Neural cell (in vitro differentiated cells): ENCODE results near the gene DPP6. TPM values are rescaled to one million over a fixed set of nuclear protein-coding genes. Genes with fewer than 3 reads are reported as not detected.

ENCODE experiments used
- H2AFZ ChIP-seq: fragments of 200-600, 300-800 bp; sonication (generic), shearing (Covaris generic); 2 replicates; pipeline ENCODE4 v1.6.0; 2014; ENCODE audit warnings: low read depth, mild to moderate bottlenecking, antibody characterized with exemption, low read length, moderate library complexity
- H3F3A ChIP-seq: fragments of 200-600 bp; shearing (Covaris generic); 2 replicates; pipeline ENCODE4 v1.6.1; 2016; ENCODE audit warnings: mild to moderate bottlenecking, moderate library complexity, mixed read lengths, antibody characterized with exemption, low read length; ENCODE audit not compliant: insufficient read depth, poor library complexity, severe bottlenecking
- H3K27ac ChIP-seq: fragments of 200-600, 300-800 bp; sonication (generic), shearing (Covaris generic); 2 replicates; pipeline ENCODE4 v1.5.1; 2014; ENCODE audit warnings: mild to moderate bottlenecking, low read length, moderate library complexity
- H3K27me3 ChIP-seq: fragments of 300-800, 200-600 bp; sonication (generic), shearing (Covaris generic); 2 replicates; pipeline ENCODE4 v1.6.0; 2014; ENCODE audit warnings: mild to moderate bottlenecking, low read depth, low read length, moderate library complexity; ENCODE audit not compliant: insufficient read depth
- H3K36me3 ChIP-seq: fragments of 300-800, 200-600 bp; sonication (generic), shearing (Covaris generic); 2 replicates; pipeline ENCODE4 v1.5.1; 2014; ENCODE audit warnings: mild to moderate bottlenecking, antibody characterized with exemption, low read length, moderate library complexity; ENCODE audit not compliant: insufficient read depth
- H3K4me2 ChIP-seq: fragments of 300-800, 200-600 bp; sonication (generic), shearing (Covaris generic); 2 replicates; pipeline ENCODE4 v1.6.0; 2014; ENCODE audit warnings: mild to moderate bottlenecking, low read length
- H3K4me3 ChIP-seq: fragments of 300-800, 200-600 bp; sonication (generic), shearing (Covaris generic); 2 replicates; pipeline ENCODE4 v1.5.1; 2014; ENCODE audit warnings: mild to moderate bottlenecking, low read length, moderate library complexity
- H3K79me2 ChIP-seq: fragments of 200-600 bp; shearing (Covaris generic); replicated peaks from 2 replicates; pipeline ENCODE4 v1.6.0; 2014; ENCODE audit warnings: mild to moderate bottlenecking, low read length, moderate library complexity; ENCODE audit not compliant: insufficient read depth
- H3K9ac ChIP-seq: fragments of 300-800, 200-600 bp; sonication (generic), shearing (Covaris generic); 2 replicates; pipeline ENCODE4 v1.6.1; 2016; ENCODE audit warnings: mild to moderate bottlenecking, low read length, mixed read lengths
- H3K9me2 ChIP-seq: fragments of 200-600 bp; shearing (Covaris generic); 2 replicates; pipeline ENCODE4 v1.6.1; 2016; ENCODE audit warnings: mild to moderate bottlenecking, low read length, mixed read lengths; ENCODE audit not compliant: insufficient read depth
- H3K9me3 ChIP-seq: fragments of 200-600, 300-800 bp; sonication (generic), shearing (Covaris generic); 2 replicates; pipeline ENCODE4 v1.6.1; 2016; ENCODE audit warnings: mild to moderate bottlenecking, mixed run types, low read length, moderate library complexity, mixed read lengths
- H4K20me1 ChIP-seq: fragments of 200-600 bp; shearing (Covaris generic); 2 replicates; pipeline ENCODE4 v1.6.1; 2016; ENCODE audit warnings: mild to moderate bottlenecking, mixed run types; ENCODE audit not compliant: insufficient read depth
- EP300 ChIP-seq: fragments of 450-650 bp; conservative IDR thresholded peaks from 2 replicates; pipeline ENCODE4 v1.6.1; 2014; ENCODE audit warnings: antibody characterized with exemption, mild to moderate bottlenecking, moderate library complexity; ENCODE audit not compliant: poor library complexity, severe bottlenecking
- EZH2 ChIP-seq: fragments of 200-600, 300-800 bp; shearing (Covaris generic), sonication (generic); IDR thresholded peaks from 2 replicates; pipeline ENCODE4 v1.6.1; 2014; ENCODE audit warnings: antibody characterized with exemption, low read length, borderline replicate concordance, mild to moderate bottlenecking; ENCODE audit not compliant: insufficient read depth, poor library complexity, severe bottlenecking
- MXI1 ChIP-seq: fragments of 450-650 bp; conservative IDR thresholded peaks from 2 replicates; pipeline ENCODE4 v1.6.1; 2014; ENCODE audit warnings: antibody characterized with exemption, mild to moderate bottlenecking; ENCODE audit not compliant: poor library complexity, severe bottlenecking
- POLR2AphosphoS5 ChIP-seq: IDR thresholded peaks from 2 replicates; pipeline ENCODE4 v1.6.1; 2012
- RAD21 ChIP-seq: fragments of 450-650 bp; conservative IDR thresholded peaks from 2 replicates; pipeline ENCODE4 v1.6.1; 2014; ENCODE audit warnings: antibody characterized with exemption, mild to moderate bottlenecking, moderate library complexity
- SMC3 ChIP-seq: fragments of 450-650 bp; conservative IDR thresholded peaks from 2 replicates; pipeline ENCODE4 v1.6.1; 2014; ENCODE audit warnings: antibody characterized with exemption, mild to moderate bottlenecking, moderate library complexity; ENCODE audit not compliant: poor library complexity
- TAF1 ChIP-seq: IDR thresholded peaks from 2 replicates; pipeline ENCODE4 v1.6.1; 2012; ENCODE audit warnings: low read depth
- polyA plus RNA-seq: library from polyadenylated mRNA; depleted of rRNA; stranded (reverse); fragments of >200 nt; gene quantifications from 2 replicates; pipeline ENCODE4 v1.2.3, GENCODE V29; 2014
- TF ChIP-seq, protein P1 (sequence below): fragments of 450-650 bp; IDR thresholded peaks from 2 replicates; pipeline ENCODE4 v1.5.1; 2014; ENCODE audit warnings: antibody characterized with exemption, mild to moderate bottlenecking, moderate library complexity; ENCODE audit not compliant: poor library complexity, severe bottlenecking
- TF ChIP-seq, protein P2 (sequence below): IDR thresholded peaks from 2 replicates; pipeline ENCODE4 v1.6.1; 2012; ENCODE audit warnings: borderline replicate concordance

Gene DPP6
- polyA plus RNA-seq, 1 donor from 2014 or later = 20.4 TPM

DNA sequence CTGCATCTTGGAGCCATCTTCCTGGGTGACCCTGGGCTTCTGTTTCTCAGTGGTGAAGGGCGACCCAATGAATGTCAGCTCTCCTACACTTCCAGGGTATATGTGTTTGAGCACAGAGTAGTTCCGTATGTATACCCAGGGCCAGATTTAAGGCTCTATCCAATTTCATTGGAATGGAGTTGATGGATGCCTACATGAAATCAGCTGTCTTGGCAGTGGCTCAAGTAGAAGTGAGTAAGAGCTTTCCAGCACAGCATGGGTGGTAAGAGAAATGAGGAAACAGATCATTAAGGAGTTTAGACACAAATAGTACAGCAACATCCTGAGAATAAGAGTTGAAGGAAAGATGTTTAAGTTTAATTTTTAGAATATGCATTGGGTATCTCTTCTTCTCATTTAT, 517.7 kb downstream of the DPP6 start:
- H3K79me2 ChIP-seq = no peaks in the 10 kb centered on the region
- H3K36me3 ChIP-seq = no peaks in the 10 kb centered on the region
- no peak for TF ChIP-seq POLR2AphosphoS5
- TF ChIP-seq, protein P1, sequence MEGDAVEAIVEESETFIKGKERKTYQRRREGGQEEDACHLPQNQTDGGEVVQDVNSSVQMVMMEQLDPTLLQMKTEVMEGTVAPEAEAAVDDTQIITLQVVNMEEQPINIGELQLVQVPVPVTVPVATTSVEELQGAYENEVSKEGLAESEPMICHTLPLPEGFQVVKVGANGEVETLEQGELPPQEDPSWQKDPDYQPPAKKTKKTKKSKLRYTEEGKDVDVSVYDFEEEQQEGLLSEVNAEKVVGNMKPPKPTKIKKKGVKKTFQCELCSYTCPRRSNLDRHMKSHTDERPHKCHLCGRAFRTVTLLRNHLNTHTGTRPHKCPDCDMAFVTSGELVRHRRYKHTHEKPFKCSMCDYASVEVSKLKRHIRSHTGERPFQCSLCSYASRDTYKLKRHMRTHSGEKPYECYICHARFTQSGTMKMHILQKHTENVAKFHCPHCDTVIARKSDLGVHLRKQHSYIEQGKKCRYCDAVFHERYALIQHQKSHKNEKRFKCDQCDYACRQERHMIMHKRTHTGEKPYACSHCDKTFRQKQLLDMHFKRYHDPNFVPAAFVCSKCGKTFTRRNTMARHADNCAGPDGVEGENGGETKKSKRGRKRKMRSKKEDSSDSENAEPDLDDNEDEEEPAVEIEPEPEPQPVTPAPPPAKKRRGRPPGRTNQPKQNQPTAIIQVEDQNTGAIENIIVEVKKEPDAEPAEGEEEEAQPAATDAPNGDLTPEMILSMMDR = no peak
- no peak for TF ChIP-seq EP300
- TF ChIP-seq TAF1 = no peak
- TF ChIP-seq MXI1 = no peak
- no peak for TF ChIP-seq EZH2
- TF ChIP-seq SMC3 = no peak
- TF ChIP-seq, protein P2, sequence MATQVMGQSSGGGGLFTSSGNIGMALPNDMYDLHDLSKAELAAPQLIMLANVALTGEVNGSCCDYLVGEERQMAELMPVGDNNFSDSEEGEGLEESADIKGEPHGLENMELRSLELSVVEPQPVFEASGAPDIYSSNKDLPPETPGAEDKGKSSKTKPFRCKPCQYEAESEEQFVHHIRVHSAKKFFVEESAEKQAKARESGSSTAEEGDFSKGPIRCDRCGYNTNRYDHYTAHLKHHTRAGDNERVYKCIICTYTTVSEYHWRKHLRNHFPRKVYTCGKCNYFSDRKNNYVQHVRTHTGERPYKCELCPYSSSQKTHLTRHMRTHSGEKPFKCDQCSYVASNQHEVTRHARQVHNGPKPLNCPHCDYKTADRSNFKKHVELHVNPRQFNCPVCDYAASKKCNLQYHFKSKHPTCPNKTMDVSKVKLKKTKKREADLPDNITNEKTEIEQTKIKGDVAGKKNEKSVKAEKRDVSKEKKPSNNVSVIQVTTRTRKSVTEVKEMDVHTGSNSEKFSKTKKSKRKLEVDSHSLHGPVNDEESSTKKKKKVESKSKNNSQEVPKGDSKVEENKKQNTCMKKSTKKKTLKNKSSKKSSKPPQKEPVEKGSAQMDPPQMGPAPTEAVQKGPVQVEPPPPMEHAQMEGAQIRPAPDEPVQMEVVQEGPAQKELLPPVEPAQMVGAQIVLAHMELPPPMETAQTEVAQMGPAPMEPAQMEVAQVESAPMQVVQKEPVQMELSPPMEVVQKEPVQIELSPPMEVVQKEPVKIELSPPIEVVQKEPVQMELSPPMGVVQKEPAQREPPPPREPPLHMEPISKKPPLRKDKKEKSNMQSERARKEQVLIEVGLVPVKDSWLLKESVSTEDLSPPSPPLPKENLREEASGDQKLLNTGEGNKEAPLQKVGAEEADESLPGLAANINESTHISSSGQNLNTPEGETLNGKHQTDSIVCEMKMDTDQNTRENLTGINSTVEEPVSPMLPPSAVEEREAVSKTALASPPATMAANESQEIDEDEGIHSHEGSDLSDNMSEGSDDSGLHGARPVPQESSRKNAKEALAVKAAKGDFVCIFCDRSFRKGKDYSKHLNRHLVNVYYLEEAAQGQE = no peak
- no peak for TF ChIP-seq RAD21

DNA sequence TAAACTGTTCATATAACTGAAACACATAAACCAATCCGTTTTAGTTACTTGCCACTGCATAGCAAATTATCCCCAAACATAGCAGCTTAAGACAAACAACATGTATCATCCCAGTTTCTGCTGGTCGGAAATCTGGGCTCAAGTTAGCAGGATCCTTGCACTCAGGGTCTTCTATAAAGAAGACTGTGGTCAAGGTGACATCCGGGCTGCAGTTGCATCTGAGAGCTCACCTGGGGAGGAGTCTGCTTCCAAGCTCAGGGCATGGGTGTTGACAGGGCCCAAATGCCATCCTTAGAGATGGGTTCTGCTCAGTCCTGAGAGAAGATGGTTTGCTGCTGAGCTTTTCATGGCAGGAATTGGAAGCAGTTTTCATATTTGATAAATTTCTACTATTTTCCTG, 519.6 kb downstream of the DPP6 start:
- no peak overlapping the region for H3K4me2 ChIP-seq
- H2AFZ ChIP-seq = no peak overlapping the region
- no peaks in the 10 kb centered on the region for H3K79me2 ChIP-seq
- H3K9ac ChIP-seq = no peak overlapping the region
- no peaks in the 10 kb centered on the region for H3F3A ChIP-seq
- no peak overlapping the region for H3K27ac ChIP-seq
- H3K36me3 ChIP-seq = no peaks in the 10 kb centered on the region
- no peak overlapping the region for H3K4me3 ChIP-seq
- H3K27me3 ChIP-seq = no peaks in the 10 kb centered on the region
- no peaks in the 10 kb centered on the region for H4K20me1 ChIP-seq
- TF ChIP-seq, protein P2 = no peak
- TF ChIP-seq TAF1 = no peak
- no peak for TF ChIP-seq EP300
- no peak for TF ChIP-seq SMC3
- TF ChIP-seq POLR2AphosphoS5 = no peak
- no peak for TF ChIP-seq MXI1
- TF ChIP-seq, protein P1 = no peak
- no peak for TF ChIP-seq RAD21
- no peak for TF ChIP-seq EZH2
- no peaks in the 10 kb centered on the region for H3K9me2 ChIP-seq
- H3K9me3 ChIP-seq = no peaks in the 10 kb centered on the region

More for the DNA sequence above, 517.7 kb downstream of the DPP6 start:
- Histone ChIP-seq H3K9me3 (no peaks in the 10 kb centered on the region), H3K4me2 (no peak overlapping the region), H3K9me2 (no peaks in the 10 kb centered on the region), H3K4me3 (no peak overlapping the region), H3K9ac (no peak overlapping the region), H3K27me3 (no peaks in the 10 kb centered on the region), H3F3A (no peaks in the 10 kb centered on the region), H3K27ac (no peak overlapping the region), H4K20me1 (no peaks in the 10 kb centered on the region), H2AFZ (no peak overlapping the region)
